Testis (tissue), 3 donors: ENCODE data around the gene MICA. TPM values are rescaled to one million over a fixed set of nuclear protein-coding genes. Genes with fewer than 3 reads are reported as not detected.
"Not testable (repeated sequence)": the region's sequence is repeated elsewhere in the genome, so short reads cannot be mapped to it uniquely, and the experiment has no call there.

ENCODE experiments used
- DNase-seq: peaks from one replicate; pipeline ENCODE4 v3.0.0-alpha.2; 2019
- H3K27ac ChIP-seq, 2 donors: fragments of 200-600 bp; sonication (generic); one replicate each; pipeline ENCODE4 v1.5.1; 2019
- H3K27me3 ChIP-seq: fragments of 200-600 bp; sonication (generic); one replicate; pipeline ENCODE4 v1.5.1; 2019
- H3K36me3 ChIP-seq: fragments of 200-600 bp; sonication (generic); one replicate; pipeline ENCODE4 v1.5.1; 2017; ENCODE audit warnings: low read depth; ENCODE audit errors: missing control alignments
- H3K4me1 ChIP-seq: fragments of 200-600 bp; sonication (generic); one replicate; pipeline ENCODE4 v1.5.1; 2019
- H3K4me3 ChIP-seq, 2 donors: fragments of 200-600 bp; sonication (generic); one replicate each; pipeline ENCODE4 v1.5.1; 2017 to 2019
- H3K9me3 ChIP-seq: fragments of 200-600 bp; sonication (generic); one replicate; pipeline ENCODE4 v1.5.1; 2017
- POLR2A ChIP-seq: fragments of 450-650 bp; IDR thresholded peaks from one replicate; pipeline ENCODE4 v1.6.1; 2017; ENCODE audit warnings: antibody characterized with exemption, mild to moderate bottlenecking, moderate library complexity
- WGBS, 2 donors: methylation state at CpG; one replicate each; pipeline ENCODE4 v1.1.5; 2018; 5-methylcytosine and 5-hydroxymethylcytosine counted together
- intact Hi-C: fragments of 100-400 bp; cut with DNase I; formaldehyde crosslinking; loops from one replicate; pipeline ENCODE4 v1.15.1; 2023; ENCODE audit warnings: low total_unique reads
- polyA plus RNA-seq: library from polyadenylated mRNA; stranded (reverse); fragments of 350-450 nt; fragmentation: Illumina TruSeq; extraction: RNeasy Lipid Tissue Mini Kit (QIAGEN cat#74804); gene quantifications from one replicate; pipeline ENCODE4 v1.2.3, GENCODE V29; 2014; ENCODE audit warnings: low read depth, low replicate concordance; ENCODE audit not compliant: insufficient read depth
- total RNA-seq, 2 donors: library from RNA; depleted of rRNA; stranded (reverse); fragments of >200 nt; gene quantifications; one replicate each; pipeline ENCODE4 v1.2.3, GENCODE V29; 2016
- TF ChIP-seq, protein P1 (sequence below), 3 experiments: fragments of 450-650 bp in 2 of 3; fragments of 200-600 bp in 1 of 3; sonication (generic) in 1 of 3; IDR thresholded peaks; one replicate each; pipeline ENCODE4 v1.5.1; 2016 to 2019; ENCODE audit warnings: antibody characterized with exemption in 3 of 3, mild to moderate bottlenecking in 2 of 3, moderate library complexity in 1 of 3

MICA gene
- total and polyA plus RNA-seq, 3 donors from 2014 or later = 18.2 to 28.2 (median 24.7) TPM

DNA sequence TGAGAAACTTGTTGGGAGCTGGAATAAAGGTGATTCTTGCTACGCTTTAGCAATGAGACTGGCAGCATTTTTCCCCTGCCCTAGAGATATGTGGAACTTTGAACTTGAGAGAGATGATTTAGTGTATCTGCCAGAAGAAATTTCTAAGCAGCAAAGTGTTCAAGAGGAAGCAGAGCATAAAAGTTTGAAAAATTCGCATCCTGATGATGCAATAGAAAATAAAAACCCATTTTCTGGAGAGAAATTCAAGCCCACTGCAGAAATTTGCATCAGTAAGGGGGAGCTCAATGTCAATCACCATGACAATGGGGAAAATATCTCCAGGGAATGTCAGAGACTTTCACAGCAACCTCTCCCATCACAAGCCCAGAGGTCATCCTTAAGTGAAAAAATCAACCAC is 35.3 kb downstream of the MICA start:
- H3K4me1 ChIP-seq = no peaks in the 10 kb centered on the region
- no peak overlapping the region for H3K4me3 ChIP-seq
- H3K27ac ChIP-seq = no peak overlapping the region
- TF ChIP-seq, protein P1, sequence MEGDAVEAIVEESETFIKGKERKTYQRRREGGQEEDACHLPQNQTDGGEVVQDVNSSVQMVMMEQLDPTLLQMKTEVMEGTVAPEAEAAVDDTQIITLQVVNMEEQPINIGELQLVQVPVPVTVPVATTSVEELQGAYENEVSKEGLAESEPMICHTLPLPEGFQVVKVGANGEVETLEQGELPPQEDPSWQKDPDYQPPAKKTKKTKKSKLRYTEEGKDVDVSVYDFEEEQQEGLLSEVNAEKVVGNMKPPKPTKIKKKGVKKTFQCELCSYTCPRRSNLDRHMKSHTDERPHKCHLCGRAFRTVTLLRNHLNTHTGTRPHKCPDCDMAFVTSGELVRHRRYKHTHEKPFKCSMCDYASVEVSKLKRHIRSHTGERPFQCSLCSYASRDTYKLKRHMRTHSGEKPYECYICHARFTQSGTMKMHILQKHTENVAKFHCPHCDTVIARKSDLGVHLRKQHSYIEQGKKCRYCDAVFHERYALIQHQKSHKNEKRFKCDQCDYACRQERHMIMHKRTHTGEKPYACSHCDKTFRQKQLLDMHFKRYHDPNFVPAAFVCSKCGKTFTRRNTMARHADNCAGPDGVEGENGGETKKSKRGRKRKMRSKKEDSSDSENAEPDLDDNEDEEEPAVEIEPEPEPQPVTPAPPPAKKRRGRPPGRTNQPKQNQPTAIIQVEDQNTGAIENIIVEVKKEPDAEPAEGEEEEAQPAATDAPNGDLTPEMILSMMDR (IDR thresholded peaks at IDR 0.05) = no peak
- TF ChIP-seq POLR2A = no peak
- no peak for DNase-seq
- H3K9me3 ChIP-seq = no peaks in the 10 kb centered on the region
- no peaks in the 10 kb centered on the region for H3K36me3 ChIP-seq
- intact Hi-C loops = no loop called here
- H3K27me3 ChIP-seq = no peaks in the 10 kb centered on the region
- 74 to 77% methylated on average over 2 of the region's 2 CpGs for WGBS, 2 donors

DNA sequence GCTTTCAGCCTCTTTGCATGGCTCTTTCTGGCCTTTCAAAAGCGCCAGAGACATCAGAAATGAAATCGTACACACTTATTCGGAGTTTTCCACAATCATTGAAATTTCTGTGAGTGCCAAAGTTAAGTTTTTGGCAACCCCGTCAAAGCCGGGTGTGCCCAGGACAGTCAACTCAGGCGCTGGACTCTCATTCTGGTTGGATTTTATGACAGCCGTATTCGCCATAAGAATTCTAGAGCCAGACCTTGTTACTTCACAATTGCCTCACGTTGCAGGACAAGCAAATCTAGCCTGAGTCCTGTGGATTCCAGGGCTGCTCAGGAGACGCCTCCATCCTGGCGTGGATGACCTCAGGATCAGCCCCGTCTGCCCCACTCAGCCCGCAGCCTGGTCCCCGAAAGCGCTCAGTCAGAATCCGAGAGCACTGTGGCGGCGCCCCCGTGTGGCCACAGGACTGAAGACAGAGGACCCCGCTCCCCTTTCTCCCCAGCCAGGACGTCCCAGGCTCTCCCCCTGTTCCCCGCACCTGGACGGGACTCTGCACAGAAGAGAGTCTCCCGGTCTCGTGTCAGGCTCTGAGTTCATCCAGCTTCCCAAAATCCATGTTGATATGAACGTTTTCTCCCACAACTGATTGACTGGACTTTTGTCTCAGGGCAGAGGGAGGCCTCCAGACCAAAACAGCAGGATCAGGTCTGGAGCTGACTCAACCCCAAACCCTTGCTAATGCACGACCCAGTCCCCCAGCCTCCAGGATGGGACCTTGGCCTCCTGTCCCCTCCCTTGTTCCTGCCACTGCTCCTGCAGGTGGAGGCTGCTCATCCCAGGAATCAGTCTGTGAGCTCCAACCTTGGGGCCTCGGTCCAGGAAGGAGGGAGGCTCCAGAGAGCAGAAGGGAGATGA is 38.2 kb downstream of the MICA start:
- H3K4me1 ChIP-seq = no peaks in the 10 kb centered on the region
- intact Hi-C loops = loop anchor here (5.0 kb wide), 1 partner anchor 44 kb away; no protein-coding TSS in a partner anchor
- DNase-seq = peak; percentile 93
- 10 to 11% methylated on average over 19 to 28 of the region's 28 CpGs for WGBS, 2 donors
- no peaks in the 10 kb centered on the region for H3K36me3 ChIP-seq
- no peak for TF ChIP-seq POLR2A
- TF ChIP-seq, protein P1 (IDR thresholded peaks at IDR 0.05) = peak; percentile 53 to 84 (median 60)
- no peaks in the 10 kb centered on the region for H3K9me3 ChIP-seq
- peak overlapping the region in 1 of 2 donors; percentile 45 for H3K4me3 ChIP-seq
- no peaks in the 10 kb centered on the region for H3K27me3 ChIP-seq
- no peak overlapping the region for H3K27ac ChIP-seq

DNA sequence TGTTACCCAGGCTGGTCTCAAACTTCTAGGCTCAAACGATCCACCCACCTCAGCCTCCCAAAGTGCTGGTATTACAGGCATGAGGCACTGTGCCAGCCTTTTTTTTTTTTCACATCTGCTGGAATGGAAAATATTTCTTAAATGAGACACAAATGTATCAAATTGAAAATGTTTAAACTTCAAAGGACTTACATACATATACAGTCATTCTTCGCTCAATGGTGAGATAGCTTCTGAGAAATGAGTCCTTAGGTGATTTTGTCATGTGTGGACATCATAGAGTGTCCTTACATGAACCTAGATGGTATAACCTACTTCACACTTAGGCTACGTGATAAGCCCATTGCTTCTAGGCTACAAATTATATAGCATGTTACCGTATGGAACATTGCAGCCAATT is 43.1 kb downstream of the MICA start:
- Histone ChIP-seq H3K36me3 (no peaks in the 10 kb centered on the region), H3K4me1 (no peaks in the 10 kb centered on the region), H3K9me3 (no peaks in the 10 kb centered on the region), H3K27ac (no peak overlapping the region), H3K4me3 (no peak overlapping the region), H3K27me3 (no peaks in the 10 kb centered on the region)
- WGBS, 2 donors = 67 to 77% methylated on average over 4 of the region's 4 CpGs
- intact Hi-C loops = no loop called here
- TF ChIP-seq POLR2A = no peak
- TF ChIP-seq, protein P1 (IDR thresholded peaks at IDR 0.05) = no peak
- DNase-seq = no peak

DNA sequence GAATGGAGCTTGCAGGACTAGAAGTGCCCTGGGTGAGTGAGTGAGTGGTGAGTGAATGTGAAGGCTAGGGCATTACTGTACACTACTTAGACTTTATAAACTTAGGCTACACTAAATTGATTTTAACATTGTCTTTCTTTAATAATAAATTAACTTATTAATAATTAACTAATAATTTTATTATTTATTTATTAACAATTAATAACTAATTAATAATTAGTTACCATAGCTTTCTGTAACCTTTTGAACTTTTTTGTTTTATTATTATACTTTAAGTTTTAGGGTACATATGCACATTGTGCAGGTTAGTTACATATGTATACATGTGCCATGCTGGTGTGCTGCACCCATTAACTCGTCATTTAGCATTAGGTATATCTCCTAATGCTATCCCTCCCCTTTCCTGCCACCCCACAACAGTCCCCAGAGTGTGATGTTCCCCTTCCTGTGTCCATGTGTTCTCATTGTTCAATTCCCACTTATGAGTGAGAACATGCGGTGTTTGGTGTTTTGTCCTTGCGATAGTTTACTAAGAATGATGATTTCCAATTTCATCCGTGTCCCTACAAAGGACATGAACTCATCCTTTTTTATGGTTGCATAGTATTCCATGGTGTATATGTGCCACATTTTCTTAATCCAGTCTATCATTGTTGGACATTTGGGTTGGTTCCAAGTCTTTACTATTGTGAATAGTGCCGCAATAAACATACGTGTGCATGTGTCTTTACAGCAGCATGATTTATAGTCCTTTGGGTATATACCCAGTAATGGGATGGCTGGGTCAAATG is 43.8 kb downstream of the MICA start:
- H3K27ac ChIP-seq, intact Hi-C loops, H3K4me1 ChIP-seq, H3K36me3 ChIP-seq, DNase-seq, H3K9me3 ChIP-seq, H3K4me3 ChIP-seq, H3K27me3 ChIP-seq: not testable (repeated sequence)
- WGBS, 2 donors = 85 to 96% methylated on average over 3 to 4 of the region's 6 CpGs

DNA sequence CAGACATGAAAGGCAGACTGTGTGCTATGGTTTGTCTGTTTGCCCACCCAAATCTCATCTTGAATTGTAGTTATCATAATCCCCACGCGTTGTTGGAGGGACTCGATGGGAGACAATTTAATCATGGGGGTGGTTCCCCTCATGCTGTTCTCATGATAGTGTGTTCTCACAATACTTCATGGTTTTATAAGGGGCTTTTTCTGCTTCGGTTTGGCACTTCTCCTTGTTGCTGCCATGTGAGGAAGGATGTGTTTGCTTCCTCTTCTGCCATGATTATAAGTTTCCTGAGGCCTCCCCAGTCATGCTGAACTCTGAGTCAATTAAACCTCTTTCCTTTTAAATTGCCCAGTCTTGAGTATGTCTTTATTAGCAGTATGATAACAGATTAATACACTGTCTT is 47.4 kb downstream of the MICA start:
- TF ChIP-seq POLR2A = no peak
- TF ChIP-seq, protein P1 (IDR thresholded peaks at IDR 0.05) = no peak
- WGBS, 2 donors = 60 to 71% methylated on average over 4 of the region's 4 CpGs

More for the DNA sequence above, 47.4 kb downstream of the MICA start:
- Histone ChIP-seq H3K4me3 (no peak overlapping the region), H3K4me1 (no peaks in the 10 kb centered on the region), H3K9me3 (no peaks in the 10 kb centered on the region), H3K27me3 (no peaks in the 10 kb centered on the region), H3K36me3 (no peaks in the 10 kb centered on the region), H3K27ac (no peak overlapping the region)
- DNase-seq = no peak
- intact Hi-C loops = no loop called here
